Neural cell (in vitro differentiated cells): Measurements from ENCODE around the gene GINS1. TPM values are rescaled to one million over a fixed set of nuclear protein-coding genes. Genes with fewer than 3 reads are reported as not detected.

Source experiments
- H2AFZ ChIP-seq: fragments of 200-600, 300-800 bp; sonication (generic), shearing (Covaris generic); 2 replicates; pipeline ENCODE4 v1.6.0; 2014; ENCODE audit warnings: low read depth, mild to moderate bottlenecking, antibody characterized with exemption, low read length, moderate library complexity
- H3F3A ChIP-seq: fragments of 200-600 bp; shearing (Covaris generic); 2 replicates; pipeline ENCODE4 v1.6.1; 2016; ENCODE audit warnings: mild to moderate bottlenecking, moderate library complexity, mixed read lengths, antibody characterized with exemption, low read length; ENCODE audit not compliant: insufficient read depth, poor library complexity, severe bottlenecking
- H3K27ac ChIP-seq: fragments of 200-600, 300-800 bp; sonication (generic), shearing (Covaris generic); 2 replicates; pipeline ENCODE4 v1.5.1; 2014; ENCODE audit warnings: mild to moderate bottlenecking, low read length, moderate library complexity
- H3K27me3 ChIP-seq: fragments of 300-800, 200-600 bp; sonication (generic), shearing (Covaris generic); 2 replicates; pipeline ENCODE4 v1.6.0; 2014; ENCODE audit warnings: mild to moderate bottlenecking, low read depth, low read length, moderate library complexity; ENCODE audit not compliant: insufficient read depth
- H3K36me3 ChIP-seq: fragments of 300-800, 200-600 bp; sonication (generic), shearing (Covaris generic); 2 replicates; pipeline ENCODE4 v1.5.1; 2014; ENCODE audit warnings: mild to moderate bottlenecking, antibody characterized with exemption, low read length, moderate library complexity; ENCODE audit not compliant: insufficient read depth
- H3K4me2 ChIP-seq: fragments of 300-800, 200-600 bp; sonication (generic), shearing (Covaris generic); 2 replicates; pipeline ENCODE4 v1.6.0; 2014; ENCODE audit warnings: mild to moderate bottlenecking, low read length
- H3K4me3 ChIP-seq: fragments of 300-800, 200-600 bp; sonication (generic), shearing (Covaris generic); 2 replicates; pipeline ENCODE4 v1.5.1; 2014; ENCODE audit warnings: mild to moderate bottlenecking, low read length, moderate library complexity
- H3K79me2 ChIP-seq: fragments of 200-600 bp; shearing (Covaris generic); replicated peaks from 2 replicates; pipeline ENCODE4 v1.6.0; 2014; ENCODE audit warnings: mild to moderate bottlenecking, low read length, moderate library complexity; ENCODE audit not compliant: insufficient read depth
- H3K9ac ChIP-seq: fragments of 300-800, 200-600 bp; sonication (generic), shearing (Covaris generic); 2 replicates; pipeline ENCODE4 v1.6.1; 2016; ENCODE audit warnings: mild to moderate bottlenecking, low read length, mixed read lengths
- H3K9me2 ChIP-seq: fragments of 200-600 bp; shearing (Covaris generic); 2 replicates; pipeline ENCODE4 v1.6.1; 2016; ENCODE audit warnings: mild to moderate bottlenecking, low read length, mixed read lengths; ENCODE audit not compliant: insufficient read depth
- H3K9me3 ChIP-seq: fragments of 200-600, 300-800 bp; sonication (generic), shearing (Covaris generic); 2 replicates; pipeline ENCODE4 v1.6.1; 2016; ENCODE audit warnings: mild to moderate bottlenecking, mixed run types, low read length, moderate library complexity, mixed read lengths
- H4K20me1 ChIP-seq: fragments of 200-600 bp; shearing (Covaris generic); 2 replicates; pipeline ENCODE4 v1.6.1; 2016; ENCODE audit warnings: mild to moderate bottlenecking, mixed run types; ENCODE audit not compliant: insufficient read depth
- EP300 ChIP-seq: fragments of 450-650 bp; conservative IDR thresholded peaks from 2 replicates; pipeline ENCODE4 v1.6.1; 2014; ENCODE audit warnings: antibody characterized with exemption, mild to moderate bottlenecking, moderate library complexity; ENCODE audit not compliant: poor library complexity, severe bottlenecking
- EZH2 ChIP-seq: fragments of 200-600, 300-800 bp; shearing (Covaris generic), sonication (generic); IDR thresholded peaks from 2 replicates; pipeline ENCODE4 v1.6.1; 2014; ENCODE audit warnings: antibody characterized with exemption, low read length, borderline replicate concordance, mild to moderate bottlenecking; ENCODE audit not compliant: insufficient read depth, poor library complexity, severe bottlenecking
- MXI1 ChIP-seq: fragments of 450-650 bp; conservative IDR thresholded peaks from 2 replicates; pipeline ENCODE4 v1.6.1; 2014; ENCODE audit warnings: antibody characterized with exemption, mild to moderate bottlenecking; ENCODE audit not compliant: poor library complexity, severe bottlenecking
- POLR2AphosphoS5 ChIP-seq: IDR thresholded peaks from 2 replicates; pipeline ENCODE4 v1.6.1; 2012
- RAD21 ChIP-seq: fragments of 450-650 bp; conservative IDR thresholded peaks from 2 replicates; pipeline ENCODE4 v1.6.1; 2014; ENCODE audit warnings: antibody characterized with exemption, mild to moderate bottlenecking, moderate library complexity
- SMC3 ChIP-seq: fragments of 450-650 bp; conservative IDR thresholded peaks from 2 replicates; pipeline ENCODE4 v1.6.1; 2014; ENCODE audit warnings: antibody characterized with exemption, mild to moderate bottlenecking, moderate library complexity; ENCODE audit not compliant: poor library complexity
- TAF1 ChIP-seq: IDR thresholded peaks from 2 replicates; pipeline ENCODE4 v1.6.1; 2012; ENCODE audit warnings: low read depth
- polyA plus RNA-seq: library from polyadenylated mRNA; depleted of rRNA; stranded (reverse); fragments of >200 nt; gene quantifications from 2 replicates; pipeline ENCODE4 v1.2.3, GENCODE V29; 2014
- TF ChIP-seq, protein P1 (sequence below): fragments of 450-650 bp; IDR thresholded peaks from 2 replicates; pipeline ENCODE4 v1.5.1; 2014; ENCODE audit warnings: antibody characterized with exemption, mild to moderate bottlenecking, moderate library complexity; ENCODE audit not compliant: poor library complexity, severe bottlenecking
- TF ChIP-seq, protein P2 (sequence below): IDR thresholded peaks from 2 replicates; pipeline ENCODE4 v1.6.1; 2012; ENCODE audit warnings: borderline replicate concordance

The GINS1 gene
- polyA plus RNA-seq, 1 donor from 2014 or later: 4.5 TPM

DNA sequence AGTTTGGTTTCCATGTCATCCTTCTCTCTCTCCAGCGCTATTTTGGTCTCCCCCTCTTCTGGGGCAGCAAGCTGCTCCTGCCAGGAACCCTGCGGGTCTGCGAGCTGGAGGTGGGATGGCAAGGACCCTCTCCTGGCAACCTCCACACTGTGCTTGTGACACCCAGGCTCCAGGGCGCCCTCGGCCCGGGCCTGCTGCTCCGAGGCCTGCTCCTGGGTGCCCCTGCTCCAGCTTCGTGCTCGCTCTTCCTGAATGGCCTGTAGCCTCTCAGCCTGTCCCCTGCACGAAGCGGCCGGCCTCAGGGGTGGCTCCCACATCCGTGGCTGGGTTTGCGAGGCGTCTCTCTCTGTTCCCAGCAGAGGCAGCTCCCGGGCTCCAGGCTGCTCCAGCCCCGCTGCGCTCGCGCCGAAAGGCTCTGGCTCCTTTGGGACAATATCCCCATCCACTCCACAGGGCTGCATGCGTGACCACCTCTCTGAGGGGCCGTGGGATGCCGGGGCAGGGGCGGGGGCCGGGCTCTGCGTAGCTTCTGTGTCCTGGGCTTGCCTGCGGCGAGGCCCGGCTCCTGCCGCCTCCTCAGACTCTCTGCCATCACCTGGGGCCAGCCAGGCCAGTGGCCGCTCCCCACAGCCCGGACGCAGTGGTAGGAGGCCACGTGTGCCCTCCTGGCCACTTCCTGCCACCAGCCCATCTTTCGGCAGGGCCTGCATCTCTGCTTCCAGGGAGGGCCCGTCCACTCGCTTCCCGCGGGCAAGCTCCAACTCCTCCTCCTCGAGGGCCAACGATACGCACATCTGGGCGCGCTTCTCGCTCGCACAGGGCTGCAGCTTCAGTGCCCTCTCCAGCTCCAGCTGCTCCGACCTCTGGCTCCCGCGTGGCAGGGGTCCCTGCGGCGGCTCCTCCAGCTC is 68.9 kb downstream of the GINS1 start:
- H3K79me2 ChIP-seq: no peaks in the 10 kb centered on the region
- H3K36me3 ChIP-seq: peaks cover 4% of the 10 kb centered on the region
- no peaks in the 10 kb centered on the region for H3K27me3 ChIP-seq
- no peaks in the 10 kb centered on the region for H3K9me2 ChIP-seq
- H3K9me3 ChIP-seq: no peaks in the 10 kb centered on the region
- H4K20me1 ChIP-seq: no peaks in the 10 kb centered on the region
- H3K27ac ChIP-seq: no peak overlapping the region
- no peak overlapping the region for H3K4me2 ChIP-seq
- no peak overlapping the region for H2AFZ ChIP-seq
- no peak for TF ChIP-seq TAF1
- no peak for TF ChIP-seq RAD21
- TF ChIP-seq EP300: no peak
- TF ChIP-seq, protein P1, sequence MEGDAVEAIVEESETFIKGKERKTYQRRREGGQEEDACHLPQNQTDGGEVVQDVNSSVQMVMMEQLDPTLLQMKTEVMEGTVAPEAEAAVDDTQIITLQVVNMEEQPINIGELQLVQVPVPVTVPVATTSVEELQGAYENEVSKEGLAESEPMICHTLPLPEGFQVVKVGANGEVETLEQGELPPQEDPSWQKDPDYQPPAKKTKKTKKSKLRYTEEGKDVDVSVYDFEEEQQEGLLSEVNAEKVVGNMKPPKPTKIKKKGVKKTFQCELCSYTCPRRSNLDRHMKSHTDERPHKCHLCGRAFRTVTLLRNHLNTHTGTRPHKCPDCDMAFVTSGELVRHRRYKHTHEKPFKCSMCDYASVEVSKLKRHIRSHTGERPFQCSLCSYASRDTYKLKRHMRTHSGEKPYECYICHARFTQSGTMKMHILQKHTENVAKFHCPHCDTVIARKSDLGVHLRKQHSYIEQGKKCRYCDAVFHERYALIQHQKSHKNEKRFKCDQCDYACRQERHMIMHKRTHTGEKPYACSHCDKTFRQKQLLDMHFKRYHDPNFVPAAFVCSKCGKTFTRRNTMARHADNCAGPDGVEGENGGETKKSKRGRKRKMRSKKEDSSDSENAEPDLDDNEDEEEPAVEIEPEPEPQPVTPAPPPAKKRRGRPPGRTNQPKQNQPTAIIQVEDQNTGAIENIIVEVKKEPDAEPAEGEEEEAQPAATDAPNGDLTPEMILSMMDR: no peak
- TF ChIP-seq MXI1: no peak
- no peak for TF ChIP-seq EZH2
- TF ChIP-seq, protein P2, sequence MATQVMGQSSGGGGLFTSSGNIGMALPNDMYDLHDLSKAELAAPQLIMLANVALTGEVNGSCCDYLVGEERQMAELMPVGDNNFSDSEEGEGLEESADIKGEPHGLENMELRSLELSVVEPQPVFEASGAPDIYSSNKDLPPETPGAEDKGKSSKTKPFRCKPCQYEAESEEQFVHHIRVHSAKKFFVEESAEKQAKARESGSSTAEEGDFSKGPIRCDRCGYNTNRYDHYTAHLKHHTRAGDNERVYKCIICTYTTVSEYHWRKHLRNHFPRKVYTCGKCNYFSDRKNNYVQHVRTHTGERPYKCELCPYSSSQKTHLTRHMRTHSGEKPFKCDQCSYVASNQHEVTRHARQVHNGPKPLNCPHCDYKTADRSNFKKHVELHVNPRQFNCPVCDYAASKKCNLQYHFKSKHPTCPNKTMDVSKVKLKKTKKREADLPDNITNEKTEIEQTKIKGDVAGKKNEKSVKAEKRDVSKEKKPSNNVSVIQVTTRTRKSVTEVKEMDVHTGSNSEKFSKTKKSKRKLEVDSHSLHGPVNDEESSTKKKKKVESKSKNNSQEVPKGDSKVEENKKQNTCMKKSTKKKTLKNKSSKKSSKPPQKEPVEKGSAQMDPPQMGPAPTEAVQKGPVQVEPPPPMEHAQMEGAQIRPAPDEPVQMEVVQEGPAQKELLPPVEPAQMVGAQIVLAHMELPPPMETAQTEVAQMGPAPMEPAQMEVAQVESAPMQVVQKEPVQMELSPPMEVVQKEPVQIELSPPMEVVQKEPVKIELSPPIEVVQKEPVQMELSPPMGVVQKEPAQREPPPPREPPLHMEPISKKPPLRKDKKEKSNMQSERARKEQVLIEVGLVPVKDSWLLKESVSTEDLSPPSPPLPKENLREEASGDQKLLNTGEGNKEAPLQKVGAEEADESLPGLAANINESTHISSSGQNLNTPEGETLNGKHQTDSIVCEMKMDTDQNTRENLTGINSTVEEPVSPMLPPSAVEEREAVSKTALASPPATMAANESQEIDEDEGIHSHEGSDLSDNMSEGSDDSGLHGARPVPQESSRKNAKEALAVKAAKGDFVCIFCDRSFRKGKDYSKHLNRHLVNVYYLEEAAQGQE: no peak
- no peak for TF ChIP-seq POLR2AphosphoS5
- no peak for TF ChIP-seq SMC3
- no peak overlapping the region for H3K9ac ChIP-seq
- no peak overlapping the region for H3K4me3 ChIP-seq
- no peaks in the 10 kb centered on the region for H3F3A ChIP-seq

DNA sequence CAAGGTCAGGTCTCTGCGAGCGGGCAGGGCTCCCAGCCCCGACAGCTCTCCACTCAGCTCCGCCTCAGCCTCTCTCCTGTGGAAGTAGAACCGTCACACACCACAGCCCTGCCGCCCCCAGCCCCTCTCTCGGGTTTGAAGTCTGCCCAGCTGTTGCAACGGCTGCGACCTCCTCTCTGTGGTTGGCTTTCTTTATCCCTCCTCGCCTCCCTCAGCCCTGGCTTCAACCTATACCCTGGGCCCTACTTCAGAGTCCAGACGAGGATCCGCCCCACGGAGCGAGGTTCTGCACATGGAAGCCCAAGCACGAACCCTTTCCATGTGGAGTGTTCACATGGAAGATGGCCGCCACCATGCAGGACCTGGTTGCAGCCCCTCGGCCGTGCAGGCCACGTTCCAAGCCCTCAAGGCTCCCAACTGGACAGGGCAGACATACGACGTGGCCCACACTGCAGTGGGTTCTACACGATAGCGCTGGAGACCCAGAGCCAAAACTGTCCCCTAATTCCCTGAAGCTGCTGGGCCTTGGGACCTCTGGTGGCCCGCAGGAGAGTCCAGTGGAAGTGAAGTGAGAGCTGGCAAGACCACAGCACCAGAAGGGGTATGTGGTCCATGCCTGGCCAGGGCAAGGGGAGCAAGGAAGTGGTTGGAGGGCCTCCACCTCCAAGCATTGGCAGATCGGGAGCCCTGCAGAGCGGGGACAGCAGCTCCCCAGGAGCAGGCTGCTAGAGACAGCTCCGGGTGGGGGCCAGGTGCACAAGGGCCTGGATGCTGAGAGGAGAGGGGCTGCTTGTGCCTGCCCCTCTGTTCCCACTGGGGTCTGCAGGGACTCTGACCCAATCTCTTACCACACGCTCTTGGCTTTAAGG is 69.8 kb downstream of the GINS1 start:
- no peaks in the 10 kb centered on the region for H3K9me3 ChIP-seq
- peaks cover 4% of the 10 kb centered on the region for H3K36me3 ChIP-seq
- no peaks in the 10 kb centered on the region for H3K9me2 ChIP-seq
- no peak overlapping the region for H3K27ac ChIP-seq
- H3F3A ChIP-seq: no peaks in the 10 kb centered on the region
- TF ChIP-seq EZH2 (no peak), POLR2AphosphoS5 (no peak), TAF1 (no peak), EP300 (no peak), SMC3 (no peak), MXI1 (no peak)
- no peaks in the 10 kb centered on the region for H3K27me3 ChIP-seq
- H3K9ac ChIP-seq: no peak overlapping the region
- no peak overlapping the region for H3K4me3 ChIP-seq
- H3K79me2 ChIP-seq: no peaks in the 10 kb centered on the region
- H2AFZ ChIP-seq: no peak overlapping the region
- H3K4me2 ChIP-seq: no peak overlapping the region
- H4K20me1 ChIP-seq: no peaks in the 10 kb centered on the region
